ENCODE results near the gene CUBN.

Gene CUBN

DNA sequence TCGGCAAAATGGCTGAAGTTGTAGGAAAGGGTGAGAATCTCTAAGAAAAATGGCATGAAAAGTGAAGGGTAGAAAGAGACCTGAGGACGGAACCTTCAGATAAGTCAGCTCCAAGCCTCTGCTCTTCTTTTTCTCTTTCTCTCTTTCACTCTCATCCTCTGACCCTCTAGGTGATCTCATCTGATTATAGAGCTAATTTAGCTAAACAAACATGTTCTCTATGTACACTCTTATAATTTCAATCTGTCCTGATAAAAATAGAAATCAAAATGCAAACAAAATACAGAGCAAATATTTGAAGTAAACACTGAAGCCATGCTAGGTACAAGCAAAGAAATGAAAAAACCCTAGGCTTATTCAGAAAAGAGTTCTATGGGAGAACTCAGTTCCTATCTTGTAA lies 14.4 kb upstream of the CUBN start:
- Histone ChIP-seq H3K27ac (ENCODE audit: insufficient read depth in 1 of 2, low read depth in 1 of 2, low read length in 2 of 2, poor library complexity in 1 of 2, severe bottlenecking in 2 of 2) (no peak overlapping the region), H3K36me3 (ENCODE audit: control insufficient read depth in 4 of 4, insufficient read depth in 4 of 4, low read length in 3 of 4) (peaks cover 0 to 3% (median 0%) of the 10 kb centered on the region in 4 experiments), H3K27me3 (replicated peaks in 2 of 5; ENCODE audit: control insufficient read depth in 4 of 5, insufficient read depth in 5 of 5, low read length in 4 of 5) (no peaks in the 10 kb centered on the region), H3K9me3 (ENCODE audit: control extremely low read depth in 1 of 5, control insufficient read depth in 4 of 5, insufficient read depth in 2 of 5, low read depth in 1 of 5, low read length in 4 of 5) (peaks cover 0 to 2% (median 0%) of the 10 kb centered on the region in 5 experiments), H3K4me1 (ENCODE audit: control extremely low read depth in 1 of 4, control insufficient read depth in 4 of 4, insufficient read depth in 4 of 4, low read length in 3 of 4) (no peaks in the 10 kb centered on the region), H3K4me3 (ENCODE audit: control insufficient read depth in 1 of 7, extremely low read depth in 1 of 7, insufficient read depth in 4 of 7, low read depth in 2 of 7, low read length in 6 of 7) (no peak overlapping the region)
- ChIA-PET CTCF (no interaction called here), POLR2A (interaction anchor here (0.6 kb wide), 1 partner anchor 15 kb away, joined by 4 read pairs; no protein-coding TSS in a partner anchor)
- WGBS (ENCODE audit: insufficient coverage), result no CpG with 5 or more reads among the region's 2 CpGs
- no peak for DNase-seq

GRCh38 chr10:17143055-17143690 lies 13.6 kb upstream of the CUBN start:
- Histone ChIP-seq H3K36me3 (ENCODE audit: control insufficient read depth in 4 of 4, insufficient read depth in 4 of 4, low read length in 3 of 4) (peaks cover 0 to 3% (median 0%) of the 10 kb centered on the region in 4 experiments), H3K27me3 (replicated peaks in 2 of 5; ENCODE audit: control insufficient read depth in 4 of 5, insufficient read depth in 5 of 5, low read length in 4 of 5) (no peaks in the 10 kb centered on the region), H3K4me3 (ENCODE audit: control insufficient read depth in 1 of 7, extremely low read depth in 1 of 7, insufficient read depth in 4 of 7, low read depth in 2 of 7, low read length in 6 of 7) (no peak overlapping the region), H3K27ac (ENCODE audit: insufficient read depth in 1 of 2, low read depth in 1 of 2, low read length in 2 of 2, poor library complexity in 1 of 2, severe bottlenecking in 2 of 2) (no peak overlapping the region), H3K4me1 (ENCODE audit: control extremely low read depth in 1 of 4, control insufficient read depth in 4 of 4, insufficient read depth in 4 of 4, low read length in 3 of 4) (no peaks in the 10 kb centered on the region), H3K9me3 (ENCODE audit: control extremely low read depth in 1 of 5, control insufficient read depth in 4 of 5, insufficient read depth in 2 of 5, low read depth in 1 of 5, low read length in 4 of 5) (peaks cover 0 to 2% (median 0%) of the 10 kb centered on the region in 5 experiments)
- no peak for DNase-seq
- CTCF ChIA-PET, result no interaction called here
- POLR2A ChIA-PET, result no interaction called here
- 100% methylated on average over 3 of the region's 3 CpGs for WGBS (ENCODE audit: insufficient coverage)

- no peak for DNase-seq
- CTCF ChIA-PET, result interaction anchor here (1.0 to 1.1 kb wide), 2 partner anchors 12 to 94 kb away, joined by 3 read pairs; no protein-coding TSS in a partner anchor
- WGBS (ENCODE audit: insufficient coverage), result no CpG with 5 or more reads among the region's 1 CpG
- H3K27ac ChIP-seq (ENCODE audit: insufficient read depth in 1 of 2, low read depth in 1 of 2, low read length in 2 of 2, poor library complexity in 1 of 2, severe bottlenecking in 2 of 2), result no peak overlapping the region
- POLR2A ChIA-PET, result no interaction called here
- H3K36me3 ChIP-seq (ENCODE audit: control insufficient read depth in 4 of 4, insufficient read depth in 4 of 4, low read length in 3 of 4), result no peaks in the 10 kb centered on the region
- no peaks in the 10 kb centered on the region for H3K27me3 ChIP-seq (replicated peaks in 2 of 5; ENCODE audit: control insufficient read depth in 4 of 5, insufficient read depth in 5 of 5, low read length in 4 of 5)
- H3K4me1 ChIP-seq (ENCODE audit: control extremely low read depth in 1 of 4, control insufficient read depth in 4 of 4, insufficient read depth in 4 of 4, low read length in 3 of 4), result no peaks in the 10 kb centered on the region
- H3K4me3 ChIP-seq (ENCODE audit: control insufficient read depth in 1 of 7, extremely low read depth in 1 of 7, insufficient read depth in 4 of 7, low read depth in 2 of 7, low read length in 6 of 7), result no peak overlapping the region
- peaks cover 0 to 2% (median 0%) of the 10 kb centered on the region in 5 experiments for H3K9me3 ChIP-seq (ENCODE audit: control extremely low read depth in 1 of 5, control insufficient read depth in 4 of 5, insufficient read depth in 2 of 5, low read depth in 1 of 5, low read length in 4 of 5)
Observed at GRCh38 chr10:17141504-17142229, 12.1 kb upstream of the CUBN start.

GRCh38 chr10:17140386-17140761 lies 10.8 kb upstream of the CUBN start:
- CTCF ChIA-PET, result interaction anchor here (0.8 to 1.1 kb wide), 3 partner anchors 11 to 90 kb away, joined by 3 read pairs; no protein-coding TSS in a partner anchor
- no peak for DNase-seq
- Histone ChIP-seq H3K4me3 (ENCODE audit: control insufficient read depth in 1 of 7, extremely low read depth in 1 of 7, insufficient read depth in 4 of 7, low read depth in 2 of 7, low read length in 6 of 7) (no peak overlapping the region), H3K27me3 (replicated peaks in 2 of 5; ENCODE audit: control insufficient read depth in 4 of 5, insufficient read depth in 5 of 5, low read length in 4 of 5) (no peaks in the 10 kb centered on the region), H3K9me3 (ENCODE audit: control extremely low read depth in 1 of 5, control insufficient read depth in 4 of 5, insufficient read depth in 2 of 5, low read depth in 1 of 5, low read length in 4 of 5) (peaks cover 0 to 2% (median 0%) of the 10 kb centered on the region in 5 experiments), H3K4me1 (ENCODE audit: control extremely low read depth in 1 of 4, control insufficient read depth in 4 of 4, insufficient read depth in 4 of 4, low read length in 3 of 4) (no peaks in the 10 kb centered on the region), H3K27ac (ENCODE audit: insufficient read depth in 1 of 2, low read depth in 1 of 2, low read length in 2 of 2, poor library complexity in 1 of 2, severe bottlenecking in 2 of 2) (no peak overlapping the region), H3K36me3 (ENCODE audit: control insufficient read depth in 4 of 4, insufficient read depth in 4 of 4, low read length in 3 of 4) (no peaks in the 10 kb centered on the region)
- POLR2A ChIA-PET, result no interaction called here

DNA sequence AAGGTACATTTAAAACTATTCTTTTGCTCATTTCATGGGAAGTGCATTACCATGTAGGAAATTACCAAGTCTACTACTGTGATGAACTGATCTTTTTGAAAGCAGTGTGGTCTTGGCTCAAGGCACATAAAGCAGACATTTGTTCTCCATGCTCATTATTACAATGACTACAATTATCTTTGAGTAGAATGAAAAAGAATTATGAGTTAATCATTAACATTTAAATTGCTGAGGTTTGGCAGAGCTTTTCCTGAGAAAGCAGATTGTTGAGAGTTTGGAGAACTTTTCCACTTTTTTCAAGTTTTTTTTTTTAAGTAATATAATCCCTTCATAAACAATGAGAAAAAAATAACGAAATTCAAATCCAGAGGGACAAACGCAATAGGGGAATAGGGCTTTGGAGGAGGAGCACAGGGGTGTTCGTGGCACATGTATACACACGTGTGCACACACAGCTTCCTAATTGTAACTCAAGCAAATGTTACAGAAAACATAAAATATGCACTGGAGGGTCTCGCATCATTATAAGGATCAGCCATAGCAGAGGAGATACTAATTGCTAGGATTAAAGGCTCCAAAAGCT lies 8.9 kb upstream of the CUBN start:
- POLR2A ChIA-PET, result no interaction called here
- Histone ChIP-seq H3K27me3 (replicated peaks in 2 of 5; ENCODE audit: control insufficient read depth in 4 of 5, insufficient read depth in 5 of 5, low read length in 4 of 5) (no peaks in the 10 kb centered on the region), H3K4me1 (ENCODE audit: control extremely low read depth in 1 of 4, control insufficient read depth in 4 of 4, insufficient read depth in 4 of 4, low read length in 3 of 4) (no peaks in the 10 kb centered on the region), H3K4me3 (ENCODE audit: control insufficient read depth in 1 of 7, extremely low read depth in 1 of 7, insufficient read depth in 4 of 7, low read depth in 2 of 7, low read length in 6 of 7) (no peak overlapping the region), H3K36me3 (ENCODE audit: control insufficient read depth in 4 of 4, insufficient read depth in 4 of 4, low read length in 3 of 4) (no peaks in the 10 kb centered on the region), H3K27ac (ENCODE audit: insufficient read depth in 1 of 2, low read depth in 1 of 2, low read length in 2 of 2, poor library complexity in 1 of 2, severe bottlenecking in 2 of 2) (no peak overlapping the region), H3K9me3 (ENCODE audit: control extremely low read depth in 1 of 5, control insufficient read depth in 4 of 5, insufficient read depth in 2 of 5, low read depth in 1 of 5, low read length in 4 of 5) (peaks cover 0 to 2% (median 0%) of the 10 kb centered on the region in 5 experiments)
- DNase-seq, result no peak
- 100% methylated on average over 5 of the region's 5 CpGs for WGBS (ENCODE audit: insufficient coverage)
- CTCF ChIA-PET, result no interaction called here

DNA sequence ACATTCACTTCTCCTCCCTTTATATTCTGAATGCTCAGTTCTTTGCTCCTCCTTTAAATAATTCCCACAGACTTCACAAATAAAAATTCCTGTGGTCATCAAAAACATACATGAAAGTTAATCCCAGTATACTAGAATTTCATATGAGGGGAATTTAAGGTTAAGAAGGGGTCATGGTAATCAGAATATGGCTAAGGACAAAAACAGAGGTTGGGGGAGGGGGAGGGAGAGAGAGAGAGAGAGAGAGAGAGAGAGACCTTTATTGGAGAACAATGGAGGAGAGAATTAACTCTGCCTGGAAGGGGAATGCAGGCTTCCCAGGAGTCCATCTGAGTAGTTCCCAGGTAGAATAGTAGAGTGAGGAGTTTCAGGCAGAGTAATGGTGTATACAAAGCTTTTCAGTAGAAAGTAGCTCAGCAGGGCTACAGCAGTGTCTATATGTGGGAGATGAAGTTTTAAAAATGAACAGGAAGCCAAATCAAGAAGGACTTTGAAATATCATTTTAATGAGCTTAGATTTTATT lies 5.2 kb upstream of the CUBN start:
- POLR2A ChIA-PET, result no interaction called here
- no peaks in the 10 kb centered on the region for H3K36me3 ChIP-seq (ENCODE audit: control insufficient read depth in 4 of 4, insufficient read depth in 4 of 4, low read length in 3 of 4)
- H3K4me1 ChIP-seq (ENCODE audit: control extremely low read depth in 1 of 4, control insufficient read depth in 4 of 4, insufficient read depth in 4 of 4, low read length in 3 of 4), result no peaks in the 10 kb centered on the region
- no peak overlapping the region for H3K4me3 ChIP-seq (ENCODE audit: control insufficient read depth in 1 of 7, extremely low read depth in 1 of 7, insufficient read depth in 4 of 7, low read depth in 2 of 7, low read length in 6 of 7)
- H3K27ac ChIP-seq (ENCODE audit: insufficient read depth in 1 of 2, low read depth in 1 of 2, low read length in 2 of 2, poor library complexity in 1 of 2, severe bottlenecking in 2 of 2), result no peak overlapping the region
- no peak for DNase-seq
- H3K9me3 ChIP-seq (ENCODE audit: control extremely low read depth in 1 of 5, control insufficient read depth in 4 of 5, insufficient read depth in 2 of 5, low read depth in 1 of 5, low read length in 4 of 5), result no peaks in the 10 kb centered on the region
- CTCF ChIA-PET, result no interaction called here
- no peaks in the 10 kb centered on the region for H3K27me3 ChIP-seq (replicated peaks in 2 of 5; ENCODE audit: control insufficient read depth in 4 of 5, insufficient read depth in 5 of 5, low read length in 4 of 5)

GRCh38 chr10:17134282-17134681 lies 4.7 kb upstream of the CUBN start:
- POLR2A ChIA-PET, result no interaction called here
- H3K4me1 ChIP-seq (ENCODE audit: control extremely low read depth in 1 of 4, control insufficient read depth in 4 of 4, insufficient read depth in 4 of 4, low read length in 3 of 4), result no peaks in the 10 kb centered on the region
- 100% methylated on average over 2 of the region's 2 CpGs for WGBS (ENCODE audit: insufficient coverage)

More at GRCh38 chr10:17134282-17134681, 4.7 kb upstream of the CUBN start:
- no peak overlapping the region for H3K27ac ChIP-seq (ENCODE audit: insufficient read depth in 1 of 2, low read depth in 1 of 2, low read length in 2 of 2, poor library complexity in 1 of 2, severe bottlenecking in 2 of 2)
- H3K4me3 ChIP-seq (ENCODE audit: control insufficient read depth in 1 of 7, extremely low read depth in 1 of 7, insufficient read depth in 4 of 7, low read depth in 2 of 7, low read length in 6 of 7), result no peak overlapping the region
- CTCF ChIA-PET, result interaction anchor here (1.3 kb wide), 1 partner anchor 33 kb away, joined by 3 read pairs; no protein-coding TSS in a partner anchor
- no peaks in the 10 kb centered on the region for H3K27me3 ChIP-seq (replicated peaks in 2 of 5; ENCODE audit: control insufficient read depth in 4 of 5, insufficient read depth in 5 of 5, low read length in 4 of 5)
- H3K9me3 ChIP-seq (ENCODE audit: control extremely low read depth in 1 of 5, control insufficient read depth in 4 of 5, insufficient read depth in 2 of 5, low read depth in 1 of 5, low read length in 4 of 5), result no peaks in the 10 kb centered on the region
- no peak for DNase-seq
- H3K36me3 ChIP-seq (ENCODE audit: control insufficient read depth in 4 of 4, insufficient read depth in 4 of 4, low read length in 3 of 4), result no peaks in the 10 kb centered on the region

All from common myeloid progenitor, CD34-positive (primary cell).